Chondrocyte (in vitro differentiated cells): Measurements from ENCODE around the gene GNAS. TPM values are rescaled to one million over a fixed set of nuclear protein-coding genes. Genes with fewer than 3 reads are reported as not detected.

ENCODE experiments used
- DNase-seq: peaks from one replicate; pipeline ENCODE4 v3.0.0; 2021; ENCODE audit warnings: mixed read lengths, low spot score
- H3K27ac Mint-ChIP-seq: one replicate; pipeline ENCODE4 v1.8.0; 2021; ENCODE audit warnings: mild to moderate bottlenecking, moderate library complexity, mixed read lengths; ENCODE audit not compliant: unreplicated experiment
- H3K27me3 Mint-ChIP-seq: 2 replicates; pipeline ENCODE4 v1.8.0; 2021; ENCODE audit warnings: low read depth, mixed read lengths
- H3K36me3 Mint-ChIP-seq: 2 replicates; pipeline ENCODE4 v1.8.0; 2021; ENCODE audit warnings: low read depth, mixed read lengths
- H3K4me1 Mint-ChIP-seq: 2 replicates; pipeline ENCODE4 v1.8.0; 2021; ENCODE audit warnings: low read depth, mild to moderate bottlenecking, mixed read lengths
- H3K4me3 Mint-ChIP-seq: one replicate; pipeline ENCODE4 v1.8.0; 2021; ENCODE audit warnings: mild to moderate bottlenecking, moderate library complexity, mixed read lengths; ENCODE audit not compliant: unreplicated experiment
- H3K9me3 Mint-ChIP-seq: 2 replicates; pipeline ENCODE4 v1.8.0; 2021; ENCODE audit warnings: low read depth, mixed read lengths
- CTCF ChIP-seq: fragments of 200-600 bp; sonication (generic); IDR thresholded peaks from 2 replicates; pipeline ENCODE4 v1.5.0; 2021; ENCODE audit warnings: antibody characterized with exemption, mild to moderate bottlenecking, moderate library complexity
- total RNA-seq: library from RNA; stranded (reverse); gene quantifications from 3 replicates; pipeline ENCODE4 v1.2.1, GENCODE V29; 2021

The GNAS gene
- total RNA-seq, 1 donor from 2014 or later, result 1,374 TPM

GRCh38 chr20:58918621-58919020 lies 66.1 kb downstream of the GNAS start:
- no peak for TF ChIP-seq CTCF
- no peaks in the 10 kb centered on the region for H3K36me3 Mint-ChIP-seq
- H3K4me3 Mint-ChIP-seq, result no peak overlapping the region
- H3K27me3 Mint-ChIP-seq, result peaks cover 9% of the 10 kb centered on the region
- no peaks in the 10 kb centered on the region for H3K9me3 Mint-ChIP-seq
- H3K27ac Mint-ChIP-seq, result no peak overlapping the region
- H3K4me1 Mint-ChIP-seq, result no peaks in the 10 kb centered on the region
- no peak for DNase-seq

GRCh38 chr20:58921564-58921963 lies 69.0 kb downstream of the GNAS start:
- H3K4me1 Mint-ChIP-seq, result no peaks in the 10 kb centered on the region
- peaks cover 9% of the 10 kb centered on the region for H3K27me3 Mint-ChIP-seq
- no peak overlapping the region for H3K27ac Mint-ChIP-seq
- TF ChIP-seq CTCF, result no peak
- H3K9me3 Mint-ChIP-seq, result no peaks in the 10 kb centered on the region
- no peaks in the 10 kb centered on the region for H3K36me3 Mint-ChIP-seq
- no peak for DNase-seq
- no peak overlapping the region for H3K4me3 Mint-ChIP-seq

- no peaks in the 10 kb centered on the region for H3K4me1 Mint-ChIP-seq
- no peak for TF ChIP-seq CTCF
- peaks cover 9% of the 10 kb centered on the region for H3K27me3 Mint-ChIP-seq
- no peak for DNase-seq
- no peak overlapping the region for H3K4me3 Mint-ChIP-seq
- no peak overlapping the region for H3K27ac Mint-ChIP-seq
- no peaks in the 10 kb centered on the region for H3K9me3 Mint-ChIP-seq
- H3K36me3 Mint-ChIP-seq, result no peaks in the 10 kb centered on the region
Measured at GRCh38 chr20:58922036-58922435, 69.5 kb downstream of the GNAS start.

- no peak for DNase-seq
- no peak overlapping the region for H3K4me3 Mint-ChIP-seq
Measured at GRCh38 chr20:58923117-58923712, 70.7 kb downstream of the GNAS start.

GRCh38 chr20:58926802-58927489 lies 74.4 kb downstream of the GNAS start:
- no peak for DNase-seq
- Mint-ChIP-seq H3K9me3 (no peaks in the 10 kb centered on the region), H3K27ac (peak overlapping the region; percentile 14)

More at GRCh38 chr20:58923117-58923712, 70.7 kb downstream of the GNAS start:
- no peaks in the 10 kb centered on the region for H3K4me1 Mint-ChIP-seq
- no peak overlapping the region for H3K27ac Mint-ChIP-seq
- H3K36me3 Mint-ChIP-seq, result no peaks in the 10 kb centered on the region
- peaks cover 9% of the 10 kb centered on the region for H3K27me3 Mint-ChIP-seq
- TF ChIP-seq CTCF, result no peak
- no peaks in the 10 kb centered on the region for H3K9me3 Mint-ChIP-seq

More at GRCh38 chr20:58926802-58927489, 74.4 kb downstream of the GNAS start:
- Mint-ChIP-seq H3K27me3 (no peaks in the 10 kb centered on the region), H3K4me3 (no peak overlapping the region), H3K36me3 (no peaks in the 10 kb centered on the region), H3K4me1 (no peaks in the 10 kb centered on the region)
- TF ChIP-seq CTCF, result no peak
